ENCODE data around the gene PXT1. TPM values are rescaled to one million over a fixed set of nuclear protein-coding genes. Genes with fewer than 3 reads are reported as not detected.

PXT1 gene
- total RNA-seq, 8 experiments from 2014 or later, result 0.05 to 0.87 (median 0.30) TPM

DNA sequence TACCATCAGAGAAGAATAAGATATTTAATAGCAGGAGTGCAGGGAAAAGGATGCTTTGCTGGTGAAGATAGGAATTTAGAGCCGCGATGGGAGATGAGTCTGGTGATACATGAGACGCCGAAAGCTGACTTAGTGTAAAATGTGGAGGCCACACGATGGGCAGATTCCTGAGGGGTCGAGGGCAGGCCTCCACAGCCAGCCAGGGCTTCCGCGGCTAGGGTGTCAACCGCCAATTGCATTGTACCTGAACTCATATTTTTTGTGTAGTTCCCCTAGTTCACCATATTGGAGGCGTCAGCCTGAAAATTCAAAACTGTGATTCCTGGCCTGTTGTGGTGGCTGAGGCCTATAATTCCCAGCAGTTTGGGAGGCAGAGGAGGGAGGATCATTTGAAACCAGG, 63.7 kb downstream of the PXT1 start:
- Histone ChIP-seq H3K4me3 (no peak overlapping the region), H3K4me1 (replicated peaks in 1 of 2) (no peaks in the 10 kb centered on the region), H3K27ac (no peak overlapping the region)
- 73 to 100% (median 97%) methylated on average over 1 to 9 of the region's 10 CpGs; no CpG with 5 or more reads in 3 of the 10 experiments for WGBS, 10 experiments
- no peak for ATAC-seq (replicated peaks in 6 of 8)
- in situ Hi-C loops (cut with MboI; ENCODE audit: low pct_unique_long_range_greater_than_20kb in 2 of 9, low sequenced_read_pairs in 9 of 9, unreplicated experiment in 9 of 9), result no loop called here

DNA sequence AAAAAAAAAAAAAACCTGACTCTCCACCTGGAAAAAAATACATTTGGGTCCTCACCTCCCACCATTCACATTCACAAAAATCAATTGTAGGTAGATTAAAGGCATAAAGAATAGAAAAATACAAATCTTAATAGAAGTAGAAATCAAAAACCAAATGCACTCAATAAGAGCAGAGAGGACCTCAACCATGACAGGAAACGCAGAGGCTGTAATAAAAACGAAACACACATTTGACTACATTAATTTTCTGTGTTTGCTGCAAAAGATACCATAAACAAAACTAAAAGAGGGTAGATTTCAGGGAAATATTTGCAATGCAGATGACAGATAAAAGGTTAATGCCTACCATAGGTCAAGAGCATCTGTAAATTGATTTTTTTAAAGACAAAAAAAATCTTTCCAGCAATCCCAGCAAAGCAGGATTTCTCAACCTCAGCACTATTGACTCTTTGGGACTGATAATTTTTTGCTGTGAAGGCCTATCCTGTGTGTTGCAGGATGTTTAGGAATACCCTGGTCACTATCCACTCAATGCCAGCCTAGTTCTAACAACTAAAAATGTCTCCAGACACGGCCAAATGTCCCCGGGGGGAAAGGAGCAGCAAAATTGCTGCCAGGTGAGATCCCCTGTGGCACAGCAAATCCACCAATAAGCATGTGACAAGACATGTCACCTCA, 64.3 kb downstream of the PXT1 start:
- Histone ChIP-seq H3K4me3 (no peak overlapping the region), H3K27ac (no peak overlapping the region), H3K4me1 (replicated peaks in 1 of 2) (no peaks in the 10 kb centered on the region)
- in situ Hi-C loops (cut with MboI; ENCODE audit: low pct_unique_long_range_greater_than_20kb in 2 of 9, low sequenced_read_pairs in 9 of 9, unreplicated experiment in 9 of 9), result no loop called here
- ATAC-seq (replicated peaks in 6 of 8), result no peak
- 64 to 100% (median 89%) methylated on average over 2 to 4 of the region's 4 CpGs for WGBS, 10 experiments

DNA sequence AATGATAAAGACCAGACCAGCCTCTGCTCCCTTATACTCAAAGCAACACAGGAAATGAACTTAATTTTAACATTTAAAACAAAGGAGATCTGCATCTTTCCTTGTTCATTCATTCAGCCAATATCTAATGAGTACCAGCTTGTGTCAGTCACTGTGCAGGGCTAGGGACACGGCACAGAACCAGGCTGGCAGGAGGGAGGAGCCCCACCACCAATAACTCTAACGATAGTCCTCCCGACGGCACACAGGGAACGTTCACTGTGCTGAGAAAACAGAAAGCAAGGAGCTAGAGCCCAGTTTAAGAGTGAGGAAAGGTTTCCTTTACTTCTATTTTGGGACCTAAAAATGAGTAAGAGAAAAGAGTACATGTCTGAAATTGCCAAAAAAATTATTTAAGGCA, 65.1 kb downstream of the PXT1 start:
- Histone ChIP-seq H3K4me3 (no peak overlapping the region), H3K27ac (no peak overlapping the region), H3K4me1 (replicated peaks in 1 of 2) (no peaks in the 10 kb centered on the region)
- in situ Hi-C loops (cut with MboI; ENCODE audit: low pct_unique_long_range_greater_than_20kb in 2 of 9, low sequenced_read_pairs in 9 of 9, unreplicated experiment in 9 of 9), result no loop called here
- peak in 1 of 8 experiments; percentile 13 for ATAC-seq (replicated peaks in 6 of 8)
- 0 to 70% (median 21%) methylated on average over 1 to 5 of the region's 5 CpGs; no CpG with 5 or more reads in 6 of the 10 experiments for WGBS, 10 experiments

DNA sequence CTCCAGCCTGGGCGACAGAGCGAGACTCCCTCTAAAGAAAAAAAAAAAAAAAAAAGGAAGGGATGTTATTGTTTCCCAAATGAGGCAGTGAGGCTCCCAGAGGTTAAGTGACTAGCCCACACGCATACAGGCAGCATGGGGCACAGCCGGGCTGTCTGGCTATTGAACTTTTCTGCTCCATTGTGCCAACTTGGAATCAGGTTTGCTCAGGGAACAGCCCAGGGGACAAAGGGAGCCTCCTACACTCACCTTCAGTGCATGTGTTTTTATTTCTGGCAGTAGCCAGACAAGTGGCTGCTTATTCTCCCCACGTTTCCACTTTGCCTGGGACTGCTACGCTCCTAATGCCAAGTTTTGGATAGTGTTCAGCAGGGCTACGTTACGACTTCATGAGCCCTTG, 65.9 kb downstream of the PXT1 start:
- Histone ChIP-seq H3K4me3 (no peak overlapping the region), H3K4me1 (replicated peaks in 1 of 2) (no peaks in the 10 kb centered on the region), H3K27ac (no peak overlapping the region)
- ATAC-seq (replicated peaks in 6 of 8), result peak in 1 of 8 experiments; percentile 16
- in situ Hi-C loops (cut with MboI; ENCODE audit: low pct_unique_long_range_greater_than_20kb in 2 of 9, low sequenced_read_pairs in 9 of 9, unreplicated experiment in 9 of 9), result no loop called here
- 17 to 100% (median 67%) methylated on average over 1 to 8 of the region's 8 CpGs; no CpG with 5 or more reads in 3 of the 10 experiments for WGBS, 10 experiments

DNA sequence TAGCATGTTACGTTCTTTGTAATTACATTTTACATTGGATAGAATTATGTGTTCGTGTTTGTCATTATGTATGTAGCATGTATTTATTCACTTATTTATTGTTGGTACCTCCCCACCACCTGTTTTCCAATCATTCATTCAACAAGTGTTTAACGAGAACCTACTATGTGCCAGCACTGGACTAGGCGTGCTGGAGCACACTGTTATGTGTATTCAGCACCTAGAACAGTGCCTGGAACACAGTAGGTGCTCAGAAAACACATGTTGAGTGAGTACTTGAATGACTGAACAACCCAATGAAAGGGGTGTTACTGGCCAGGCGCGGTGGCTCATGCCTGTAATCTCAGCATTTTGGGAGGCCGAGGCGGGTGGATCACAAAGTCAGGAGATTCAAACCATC, 66.5 kb downstream of the PXT1 start:
- no peak for ATAC-seq (replicated peaks in 6 of 8)

GRCh38 chr6:36375644-36376155, 67.0 kb downstream of the PXT1 start:
- H3K4me3 ChIP-seq, result no peak overlapping the region
- no peak overlapping the region for H3K27ac ChIP-seq
- WGBS, 10 experiments, result 90 to 96% (median 92%) methylated on average over 2 to 11 of the region's 20 CpGs; no CpG with 5 or more reads in 7 of the 10 experiments
- in situ Hi-C loops (cut with MboI; ENCODE audit: low pct_unique_long_range_greater_than_20kb in 2 of 9, low sequenced_read_pairs in 9 of 9, unreplicated experiment in 9 of 9), result no loop called here
- ATAC-seq (replicated peaks in 6 of 8), result no peak
- H3K4me1 ChIP-seq (replicated peaks in 1 of 2), result no peaks in the 10 kb centered on the region

More for the DNA sequence above, 66.5 kb downstream of the PXT1 start:
- H3K4me1 ChIP-seq (replicated peaks in 1 of 2), result no peaks in the 10 kb centered on the region
- no peak overlapping the region for H3K4me3 ChIP-seq
- no peak overlapping the region for H3K27ac ChIP-seq
- 29 to 100% (median 89%) methylated on average over 1 to 7 of the region's 8 CpGs; no CpG with 5 or more reads in 2 of the 10 experiments for WGBS, 10 experiments
- in situ Hi-C loops (cut with MboI; ENCODE audit: low pct_unique_long_range_greater_than_20kb in 2 of 9, low sequenced_read_pairs in 9 of 9, unreplicated experiment in 9 of 9), result no loop called here

DNA sequence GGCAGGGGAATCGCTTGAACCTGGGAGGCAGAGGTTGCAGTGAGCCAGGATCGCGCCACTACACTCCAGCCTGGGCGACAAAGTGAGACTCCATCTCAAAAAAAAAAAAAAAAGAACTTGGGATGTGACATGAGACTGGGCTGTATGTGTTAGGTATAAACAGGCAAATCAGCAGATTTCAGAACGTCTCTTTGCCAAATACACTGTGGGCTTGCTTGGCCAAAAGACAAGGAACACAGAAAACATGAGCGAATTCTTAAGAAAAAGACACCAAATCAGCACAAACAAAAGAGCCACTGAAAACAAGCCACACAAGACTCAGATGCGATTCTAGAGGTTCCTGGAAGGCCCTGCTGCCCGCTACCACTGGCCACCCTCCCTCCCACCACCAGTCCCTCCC, 67.7 kb downstream of the PXT1 start:
- Histone ChIP-seq H3K4me1 (replicated peaks in 1 of 2) (no peaks in the 10 kb centered on the region), H3K27ac (no peak overlapping the region), H3K4me3 (no peak overlapping the region)
- WGBS, 10 experiments, result 0 to 92% (median 69%) methylated on average over 2 to 8 of the region's 8 CpGs; no CpG with 5 or more reads in 4 of the 10 experiments
- in situ Hi-C loops (cut with MboI; ENCODE audit: low pct_unique_long_range_greater_than_20kb in 2 of 9, low sequenced_read_pairs in 9 of 9, unreplicated experiment in 9 of 9), result loop anchor here in 3 of 9 experiments (25.0 kb wide), 1 partner anchor 238 kb away; the partner anchor contains the start of gene MAPK13 (in 3 of the 3)
- ATAC-seq (replicated peaks in 6 of 8), result no peak

DNA sequence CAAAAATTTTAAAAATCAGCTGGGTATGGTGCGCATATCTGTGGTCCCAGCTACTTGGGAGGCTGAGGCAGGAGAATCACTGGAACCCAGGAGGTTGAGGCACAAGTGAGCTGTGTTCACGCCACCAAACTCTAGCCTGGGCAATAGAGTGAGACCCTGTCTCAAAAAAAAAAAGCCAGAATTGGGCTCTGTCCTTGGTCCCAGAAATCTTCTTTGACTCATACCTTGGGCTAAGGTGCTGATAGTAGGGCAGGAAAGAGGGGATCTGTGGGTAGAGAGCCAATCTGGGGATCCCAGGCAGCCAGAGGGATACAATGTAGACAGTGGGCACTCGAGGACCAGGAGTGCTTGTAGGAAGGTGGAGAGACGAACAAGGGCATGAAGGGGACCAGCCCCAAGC, 68.5 kb downstream of the PXT1 start:
- H3K27ac ChIP-seq, result no peak overlapping the region
- no peak overlapping the region for H3K4me3 ChIP-seq
- WGBS, 10 experiments, result 80 to 100% (median 90%) methylated on average over 1 to 2 of the region's 4 CpGs; no CpG with 5 or more reads in 5 of the 10 experiments
- no peak for ATAC-seq (replicated peaks in 6 of 8)
- no peaks in the 10 kb centered on the region for H3K4me1 ChIP-seq (replicated peaks in 1 of 2)
- in situ Hi-C loops (cut with MboI; ENCODE audit: low pct_unique_long_range_greater_than_20kb in 2 of 9, low sequenced_read_pairs in 9 of 9, unreplicated experiment in 9 of 9), result loop anchor here in 3 of 9 experiments (25.0 kb wide), 1 partner anchor 237 kb away; the partner anchor contains the start of gene MAPK13 (in 3 of the 3)

DNA sequence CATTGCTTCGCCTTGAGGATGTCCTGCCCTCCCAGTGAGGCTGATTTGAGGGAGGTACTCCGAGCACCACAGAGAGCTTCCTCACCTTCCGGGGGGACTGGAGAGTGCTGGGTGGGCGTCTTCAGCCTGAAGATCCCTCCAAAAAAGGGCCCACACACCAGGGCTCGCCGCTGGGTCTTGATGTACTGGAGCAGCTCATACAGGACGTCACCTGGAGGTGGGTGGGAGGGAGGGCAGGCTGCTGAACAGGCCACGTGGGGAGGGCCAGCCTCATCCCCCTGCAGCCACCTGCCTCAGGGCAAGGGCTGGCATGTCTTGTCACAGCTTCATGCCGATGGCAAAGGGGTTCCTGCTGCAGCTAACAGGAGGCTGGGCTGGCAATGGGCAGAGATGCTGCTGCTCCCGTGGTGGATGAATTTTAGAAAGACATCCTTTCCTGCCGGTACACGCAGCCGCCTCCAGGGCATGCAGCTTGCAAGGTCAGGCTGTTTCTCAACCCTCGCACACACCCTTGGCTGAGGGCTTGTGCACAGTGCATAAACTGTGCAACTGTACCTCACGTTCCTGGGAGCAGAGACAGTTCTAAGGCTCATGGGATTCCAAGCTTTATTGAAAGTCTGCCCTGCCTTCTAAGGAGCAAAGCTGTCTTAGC, 69.2 kb downstream of the PXT1 start:
- 0 to 80% (median 39%) methylated on average over 1 to 6 of the region's 15 CpGs; no CpG with 5 or more reads in 4 of the 10 experiments for WGBS, 10 experiments
- H3K4me1 ChIP-seq (replicated peaks in 1 of 2), result no peaks in the 10 kb centered on the region
- H3K27ac ChIP-seq, result peak overlapping the region in 1 of 2 donors; percentile 36
- in situ Hi-C loops (cut with MboI; ENCODE audit: low pct_unique_long_range_greater_than_20kb in 2 of 9, low sequenced_read_pairs in 9 of 9, unreplicated experiment in 9 of 9), result loop anchor here in 3 of 9 experiments (25.0 kb wide), 1 partner anchor 236 kb away; the partner anchor contains the start of gene MAPK13 (in 3 of the 3)
- H3K4me3 ChIP-seq, result no peak overlapping the region
- ATAC-seq (replicated peaks in 6 of 8), result peak in 6 of 8 experiments; percentile 43 to 90 (median 69)

DNA sequence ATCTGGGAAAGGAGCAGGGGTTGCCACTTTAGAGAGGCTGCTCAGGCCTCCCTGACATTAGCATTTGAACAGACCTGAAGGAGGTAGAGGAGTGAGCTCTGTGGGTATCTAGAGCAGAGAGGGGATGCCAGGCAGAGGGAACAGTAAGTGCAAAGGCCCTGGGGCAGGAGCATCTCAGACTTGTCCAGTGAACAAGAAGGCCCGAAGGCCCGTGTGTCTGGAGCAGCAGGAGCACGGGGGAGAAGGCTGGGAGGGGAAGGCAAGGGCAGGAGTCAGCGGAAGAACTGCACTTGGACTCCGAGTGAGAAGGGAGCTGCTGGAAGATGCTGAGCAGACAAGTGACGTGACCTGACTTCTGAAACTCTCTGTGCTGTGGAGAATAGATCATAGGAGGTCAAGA, 70.6 kb downstream of the PXT1 start:
- Histone ChIP-seq H3K4me1 (replicated peaks in 1 of 2) (no peaks in the 10 kb centered on the region), H3K27ac (no peak overlapping the region), H3K4me3 (no peak overlapping the region)
- ATAC-seq (replicated peaks in 6 of 8), result no peak
- in situ Hi-C loops (cut with MboI; ENCODE audit: low pct_unique_long_range_greater_than_20kb in 2 of 9, low sequenced_read_pairs in 9 of 9, unreplicated experiment in 9 of 9), result loop anchor here in 3 of 9 experiments (25.0 kb wide), 1 partner anchor 235 kb away; the partner anchor contains the start of gene MAPK13 (in 3 of the 3)
- WGBS, 10 experiments, result 73 to 100% (median 87%) methylated on average over 2 to 6 of the region's 6 CpGs; no CpG with 5 or more reads in 3 of the 10 experiments

DNA sequence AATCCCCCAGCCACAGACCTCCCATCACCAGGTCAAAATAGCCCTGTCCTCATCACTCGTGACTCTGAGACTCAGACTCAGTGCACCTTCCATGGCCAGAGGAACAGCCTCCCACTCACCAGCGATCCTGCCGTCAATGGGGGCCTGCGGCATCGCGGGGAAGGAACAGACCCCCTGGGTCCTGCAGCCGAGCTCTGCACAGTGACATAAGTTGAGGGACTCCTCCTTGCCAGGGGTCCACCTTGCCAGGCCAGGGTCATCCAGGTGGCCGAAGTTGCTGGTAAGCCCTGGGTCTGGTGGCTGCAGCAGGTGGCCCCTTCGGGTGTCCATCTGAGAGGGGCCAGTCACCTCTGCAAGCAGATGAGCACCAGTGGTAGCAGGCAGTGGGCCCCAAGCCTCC, 71.4 kb downstream of the PXT1 start:
- no peak for ATAC-seq (replicated peaks in 6 of 8)
- in situ Hi-C loops (cut with MboI; ENCODE audit: low pct_unique_long_range_greater_than_20kb in 2 of 9, low sequenced_read_pairs in 9 of 9, unreplicated experiment in 9 of 9), result loop anchor here in 3 of 9 experiments (25.0 kb wide), 1 partner anchor 234 kb away; the partner anchor contains the start of gene MAPK13 (in 3 of the 3)
- 85 to 97% methylated on average over 5 to 7 of the region's 9 CpGs; no CpG with 5 or more reads in 8 of the 10 experiments for WGBS, 10 experiments

GRCh38 chr6:36370638-36371037, 72.0 kb downstream of the PXT1 start:
- H3K4me3 ChIP-seq, result no peak overlapping the region
- WGBS, 10 experiments, result 29 to 100% (median 96%) methylated on average over 1 to 2 of the region's 2 CpGs; no CpG with 5 or more reads in 4 of the 10 experiments
- no peak overlapping the region for H3K27ac ChIP-seq
- no peaks in the 10 kb centered on the region for H3K4me1 ChIP-seq (replicated peaks in 1 of 2)
- no peak for ATAC-seq (replicated peaks in 6 of 8)
- in situ Hi-C loops (cut with MboI; ENCODE audit: low pct_unique_long_range_greater_than_20kb in 2 of 9, low sequenced_read_pairs in 9 of 9, unreplicated experiment in 9 of 9), result loop anchor here in 3 of 9 experiments (25.0 kb wide), 1 partner anchor 233 kb away; the partner anchor contains the start of gene MAPK13 (in 3 of the 3)

More for the DNA sequence above, 71.4 kb downstream of the PXT1 start:
- Histone ChIP-seq H3K4me1 (replicated peaks in 1 of 2) (no peaks in the 10 kb centered on the region), H3K4me3 (no peak overlapping the region), H3K27ac (no peak overlapping the region)
